ENCODE data around the gene MRPL33.
A peak's percentile ranks its signal among the peaks of the same experiment; 100 is the strongest.

Gene MRPL33

DNA sequence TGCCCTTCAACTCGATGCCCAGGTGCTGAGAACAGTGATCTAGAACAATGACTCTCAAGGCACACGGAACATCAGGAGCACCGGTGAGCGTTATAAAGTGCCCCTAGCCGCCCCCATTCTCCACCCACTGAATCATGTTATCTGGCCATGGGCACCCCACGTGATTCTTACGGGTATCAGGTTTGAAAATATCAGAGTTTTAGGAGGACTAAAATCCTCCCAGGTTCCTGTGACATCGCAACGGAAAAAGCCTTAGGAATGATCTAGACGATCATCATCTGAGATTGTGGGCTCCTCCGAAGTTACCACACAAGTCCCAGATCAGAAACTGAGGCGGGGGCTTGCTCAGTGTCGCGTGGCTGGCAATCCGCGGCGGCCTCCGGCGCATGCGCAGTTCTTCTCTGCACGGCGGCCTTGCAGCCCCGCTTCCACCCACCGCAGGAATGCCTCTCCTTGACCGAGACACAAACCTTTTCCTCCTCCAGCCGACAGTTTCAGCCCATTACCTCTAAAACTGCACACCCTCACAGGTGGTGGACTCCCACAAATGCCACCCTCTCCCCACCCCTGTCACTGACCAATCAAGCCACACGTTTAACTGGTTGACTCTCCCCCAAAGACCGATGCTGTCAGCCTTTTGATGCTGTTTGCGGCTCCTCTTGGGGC is 5.8 kb upstream of the MRPL33 start:
- Histone ChIP-seq H3K27me3 (replicated peaks; ENCODE audit: control insufficient read depth, insufficient read depth, low read length) (no peaks in the 10 kb centered on the region), H3K4me3 (replicated peaks; ENCODE audit: low read depth, low read length) (no peak overlapping the region), H3K36me3 (ENCODE audit: control insufficient read depth, insufficient read depth, low read length) (no peaks in the 10 kb centered on the region)
- TF ChIP-seq CTCF (IDR thresholded peaks at IDR 0.05; ENCODE audit: insufficient read depth, low read length, poor library complexity, severe bottlenecking): no peak
- DNase-seq (ENCODE audit: extremely low read depth, insufficient read length): no peak

DNA sequence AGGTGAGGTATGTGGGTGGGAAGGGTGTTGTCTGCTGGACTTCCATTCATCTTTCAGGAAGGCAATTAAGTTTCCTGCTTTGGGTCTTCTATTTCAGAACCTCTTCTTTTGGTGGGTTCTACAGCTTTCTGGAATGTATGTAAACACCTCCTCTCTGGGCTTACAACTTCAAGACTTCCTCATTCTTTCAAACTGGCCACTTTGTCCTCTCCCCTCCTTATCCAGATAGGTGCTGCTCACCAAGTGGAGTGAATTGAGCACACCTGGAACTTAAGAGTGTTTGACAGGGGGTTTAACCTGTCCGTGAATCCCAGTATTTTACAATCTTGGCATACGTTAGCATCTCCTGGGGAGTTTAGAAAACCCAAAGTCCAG is 5.2 kb upstream of the MRPL33 start:
- Histone ChIP-seq H3K36me3 (ENCODE audit: control insufficient read depth, insufficient read depth, low read length) (no peaks in the 10 kb centered on the region), H3K4me3 (replicated peaks; ENCODE audit: low read depth, low read length) (no peak overlapping the region), H3K27me3 (replicated peaks; ENCODE audit: control insufficient read depth, insufficient read depth, low read length) (no peaks in the 10 kb centered on the region)
- no peak for DNase-seq (ENCODE audit: extremely low read depth, insufficient read length)
- TF ChIP-seq CTCF (IDR thresholded peaks at IDR 0.05; ENCODE audit: insufficient read depth, low read length, poor library complexity, severe bottlenecking): no peak

DNA sequence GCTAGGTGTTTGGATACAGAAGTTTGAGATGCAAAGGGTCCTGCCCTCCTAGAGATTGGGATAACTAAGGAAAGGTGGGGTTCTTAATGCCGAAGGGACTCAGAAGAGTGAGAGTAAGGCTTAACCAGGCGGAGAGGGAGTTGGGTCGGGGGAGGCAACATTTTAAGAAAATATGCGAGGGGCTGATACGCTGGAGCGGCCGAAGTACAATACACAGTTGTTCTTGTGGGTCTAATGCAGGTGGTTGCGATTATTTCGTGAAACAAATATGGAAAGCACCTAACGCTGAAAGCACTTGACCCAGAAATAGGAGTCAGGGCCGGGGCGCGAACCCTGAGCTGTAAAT is 344 bp upstream of the MRPL33 start:
- peaks cover 3% of the 10 kb centered on the region for H3K36me3 ChIP-seq (ENCODE audit: control insufficient read depth, insufficient read depth, low read length)
- peak overlapping the region; percentile 94 for H3K4me3 ChIP-seq (replicated peaks; ENCODE audit: low read depth, low read length)
- no peaks in the 10 kb centered on the region for H3K27me3 ChIP-seq (replicated peaks; ENCODE audit: control insufficient read depth, insufficient read depth, low read length)
- no peak for DNase-seq (ENCODE audit: extremely low read depth, insufficient read length)
- TF ChIP-seq CTCF (IDR thresholded peaks at IDR 0.05; ENCODE audit: insufficient read depth, low read length, poor library complexity, severe bottlenecking): no peak

GRCh38 chr2:27772804-27773203 is 1.3 kb downstream of the MRPL33 start:
- Histone ChIP-seq H3K36me3 (ENCODE audit: control insufficient read depth, insufficient read depth, low read length) (peaks cover 3% of the 10 kb centered on the region), H3K27me3 (replicated peaks; ENCODE audit: control insufficient read depth, insufficient read depth, low read length) (no peaks in the 10 kb centered on the region), H3K4me3 (replicated peaks; ENCODE audit: low read depth, low read length) (peak overlapping the region; percentile 94)
- TF ChIP-seq CTCF (IDR thresholded peaks at IDR 0.05; ENCODE audit: insufficient read depth, low read length, poor library complexity, severe bottlenecking): no peak
- no peak for DNase-seq (ENCODE audit: extremely low read depth, insufficient read length)

GRCh38 chr2:27773959-27774358 is 2.4 kb downstream of the MRPL33 start:
- H3K27me3 ChIP-seq (replicated peaks; ENCODE audit: control insufficient read depth, insufficient read depth, low read length): no peaks in the 10 kb centered on the region
- no peak overlapping the region for H3K4me3 ChIP-seq (replicated peaks; ENCODE audit: low read depth, low read length)
- peaks cover 3% of the 10 kb centered on the region for H3K36me3 ChIP-seq (ENCODE audit: control insufficient read depth, insufficient read depth, low read length)
- DNase-seq (ENCODE audit: extremely low read depth, insufficient read length): no peak
- TF ChIP-seq CTCF (IDR thresholded peaks at IDR 0.05; ENCODE audit: insufficient read depth, low read length, poor library complexity, severe bottlenecking): no peak

GRCh38 chr2:27776097-27776496 is 4.6 kb downstream of the MRPL33 start:
- DNase-seq (ENCODE audit: extremely low read depth, insufficient read length): no peak
- TF ChIP-seq CTCF (IDR thresholded peaks at IDR 0.05; ENCODE audit: insufficient read depth, low read length, poor library complexity, severe bottlenecking): no peak
- no peaks in the 10 kb centered on the region for H3K27me3 ChIP-seq (replicated peaks; ENCODE audit: control insufficient read depth, insufficient read depth, low read length)
- peaks cover 3% of the 10 kb centered on the region for H3K36me3 ChIP-seq (ENCODE audit: control insufficient read depth, insufficient read depth, low read length)
- H3K4me3 ChIP-seq (replicated peaks; ENCODE audit: low read depth, low read length): no peak overlapping the region

All from GM06990 (cell line).